ENCODE results near the gene CDK12. TPM values are rescaled to one million over a fixed set of nuclear protein-coding genes. Genes with fewer than 3 reads are reported as not detected.
"Not testable (repeated sequence)": the region's sequence is repeated elsewhere in the genome, so short reads cannot be mapped to it uniquely, and the experiment has no call there.

The CDK12 gene
- polyA plus RNA-seq, 1 of the 3 experiments (the other 2 are of a cell fraction): 11.6 TPM

DNA sequence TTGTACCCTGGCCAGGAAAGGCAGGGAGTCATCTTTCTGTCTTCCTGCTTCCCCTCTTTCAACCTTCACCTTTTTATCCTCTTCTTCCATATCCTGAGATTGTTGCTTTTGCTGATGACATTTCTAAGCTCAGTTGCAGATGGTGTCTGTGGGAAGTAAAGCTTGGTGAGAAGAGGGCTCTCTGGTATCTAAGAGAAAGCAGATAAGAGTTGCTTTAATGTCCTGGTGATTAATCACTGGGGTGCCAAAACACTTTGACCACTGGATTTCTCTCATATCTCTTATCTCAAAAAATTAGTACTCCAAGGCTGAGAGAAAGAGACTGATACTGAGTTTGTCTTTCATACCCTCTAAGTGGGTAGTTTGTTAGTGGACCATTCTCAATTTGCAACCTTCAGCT is 75.2 kb downstream of the CDK12 start:
- Histone ChIP-seq H2AFZ (ENCODE audit: low read depth) (no peak overlapping the region), H3K9ac (no peak overlapping the region), H3K9me3 (no peaks in the 10 kb centered on the region), H3K4me2 (no peak overlapping the region), H3K79me2 (ENCODE audit: insufficient read depth) (no peaks in the 10 kb centered on the region), H3K27me3 (ENCODE audit: insufficient read depth) (no peaks in the 10 kb centered on the region), H3K27ac (ENCODE audit: low read depth in 2 of 2, low read length in 1 of 2) (no peak overlapping the region), H3K4me1 (ENCODE audit: control insufficient read depth in 1 of 2, insufficient read depth in 2 of 2, low read depth in 1 of 2, low read length in 1 of 2) (no peaks in the 10 kb centered on the region), H3F3A (replicated peaks; ENCODE audit: insufficient read depth) (no peaks in the 10 kb centered on the region), H4K20me1 (ENCODE audit: insufficient read depth) (no peaks in the 10 kb centered on the region), H3K9me2 (no peaks in the 10 kb centered on the region), H3K36me3 (replicated peaks in 1 of 2; ENCODE audit: control insufficient read depth in 1 of 2, insufficient read depth in 2 of 2, low read length in 1 of 2) (peaks cover 21 to 26% of the 10 kb centered on the region in 2 experiments), H3K4me3 (ENCODE audit: low read depth in 2 of 2, low read length in 1 of 2) (no peak overlapping the region)
- DNase-seq: no peak
- TF ChIP-seq, protein P1, sequence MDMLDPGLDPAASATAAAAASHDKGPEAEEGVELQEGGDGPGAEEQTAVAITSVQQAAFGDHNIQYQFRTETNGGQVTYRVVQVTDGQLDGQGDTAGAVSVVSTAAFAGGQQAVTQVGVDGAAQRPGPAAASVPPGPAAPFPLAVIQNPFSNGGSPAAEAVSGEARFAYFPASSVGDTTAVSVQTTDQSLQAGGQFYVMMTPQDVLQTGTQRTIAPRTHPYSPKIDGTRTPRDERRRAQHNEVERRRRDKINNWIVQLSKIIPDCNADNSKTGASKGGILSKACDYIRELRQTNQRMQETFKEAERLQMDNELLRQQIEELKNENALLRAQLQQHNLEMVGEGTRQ (IDR thresholded peaks at IDR 0.05; ENCODE audit: borderline replicate concordance, low read depth, low read length): no peak
- TF ChIP-seq NRF1 (IDR thresholded peaks at IDR 0.05; ENCODE audit: low read depth, low read length) (no peak), TCF12 (IDR thresholded peaks at IDR 0.05) (no peak)
- ChIA-PET CTCF (interaction anchor here (1.0 to 3.8 kb wide), 6 partner anchors 12 to 132 kb away, joined by 3 to 28 read pairs (median 3); no protein-coding TSS in a partner anchor), POLR2A (interaction anchor here (0.5 to 1.1 kb wide), 2 partner anchors 13 to 284 kb away, joined by 3 to 7 read pairs; no protein-coding TSS in a partner anchor)

DNA sequence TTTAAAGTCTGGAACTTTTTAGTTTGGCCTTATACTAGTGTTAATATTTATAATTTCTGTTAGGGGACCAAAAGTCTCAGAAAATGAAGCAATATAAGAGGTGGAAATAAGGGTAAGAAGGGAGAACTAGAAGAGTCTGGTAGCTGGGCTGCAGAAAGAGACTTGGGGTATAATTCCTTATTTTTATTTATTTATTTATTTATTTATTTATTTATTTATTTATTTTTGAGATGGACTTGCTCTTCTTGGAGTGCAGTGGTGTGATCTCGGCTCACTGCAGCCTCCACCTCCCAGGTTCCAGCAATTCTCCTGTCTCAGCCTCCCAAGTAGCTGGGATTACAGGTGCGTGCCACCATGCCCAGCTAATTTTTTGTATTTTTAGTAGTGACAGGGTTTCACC is 76.1 kb downstream of the CDK12 start:
- H2AFZ ChIP-seq (ENCODE audit: low read depth); H3K27ac ChIP-seq (ENCODE audit: low read depth in 2 of 2, low read length in 1 of 2); H3K4me1 ChIP-seq (ENCODE audit: control insufficient read depth in 1 of 2, insufficient read depth in 2 of 2, low read depth in 1 of 2, low read length in 1 of 2); H3F3A ChIP-seq (replicated peaks; ENCODE audit: insufficient read depth); DNase-seq; H3K9ac ChIP-seq; H3K27me3 ChIP-seq (ENCODE audit: insufficient read depth); H3K9me3 ChIP-seq; H3K4me3 ChIP-seq (ENCODE audit: low read depth in 2 of 2, low read length in 1 of 2); H3K79me2 ChIP-seq (ENCODE audit: insufficient read depth); H3K9me2 ChIP-seq; H4K20me1 ChIP-seq (ENCODE audit: insufficient read depth); H3K4me2 ChIP-seq: not testable (repeated sequence)
- H3K36me3 ChIP-seq (replicated peaks in 1 of 2; ENCODE audit: control insufficient read depth in 1 of 2, insufficient read depth in 2 of 2, low read length in 1 of 2): peaks cover 14 to 19% of the 10 kb centered on the region in 2 experiments
- 98% methylated on average over 2 of the region's 2 CpGs for WGBS (ENCODE audit: low lambda C conversion rate)
- CTCF ChIA-PET: interaction anchor here (0.6 to 3.8 kb wide), 6 partner anchors 9 to 508 kb away, joined by 3 to 28 read pairs (median 3); no protein-coding TSS in a partner anchor
- POLR2A ChIA-PET: interaction anchor here (0.5 to 1.1 kb wide), 2 partner anchors 12 to 13 kb away, joined by 3 read pairs; no protein-coding TSS in a partner anchor

DNA sequence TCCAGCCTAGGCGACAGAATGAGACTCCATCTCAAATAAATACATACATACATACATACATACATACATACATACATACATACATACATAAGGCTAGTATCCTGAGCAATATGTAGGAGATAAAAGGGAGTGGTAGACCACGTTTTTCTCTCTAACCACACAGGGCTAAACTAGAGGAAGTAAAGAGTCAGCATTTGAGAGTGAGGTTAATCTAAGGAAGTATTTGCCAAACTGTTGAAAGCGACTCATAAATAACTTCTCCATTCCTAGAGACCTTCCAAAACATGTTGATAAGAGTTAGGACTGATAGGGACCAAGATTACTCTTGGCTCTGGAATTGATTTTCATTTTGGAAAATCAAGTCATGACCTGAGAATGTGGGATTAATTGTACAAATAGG is 77.6 kb downstream of the CDK12 start:
- Histone ChIP-seq H4K20me1 (ENCODE audit: insufficient read depth) (no peaks in the 10 kb centered on the region), H3K4me2 (no peak overlapping the region), H3K79me2 (ENCODE audit: insufficient read depth) (no peaks in the 10 kb centered on the region), H3K27me3 (ENCODE audit: insufficient read depth) (no peaks in the 10 kb centered on the region), H2AFZ (ENCODE audit: low read depth) (no peak overlapping the region), H3K4me3 (ENCODE audit: low read depth in 2 of 2, low read length in 1 of 2) (no peak overlapping the region), H3K4me1 (ENCODE audit: control insufficient read depth in 1 of 2, insufficient read depth in 2 of 2, low read depth in 1 of 2, low read length in 1 of 2) (no peaks in the 10 kb centered on the region), H3K9me2 (no peaks in the 10 kb centered on the region), H3K36me3 (replicated peaks in 1 of 2; ENCODE audit: control insufficient read depth in 1 of 2, insufficient read depth in 2 of 2, low read length in 1 of 2) (peaks cover 2 to 8% of the 10 kb centered on the region in 2 experiments), H3K9ac (no peak overlapping the region), H3F3A (replicated peaks; ENCODE audit: insufficient read depth) (no peaks in the 10 kb centered on the region), H3K27ac (ENCODE audit: low read depth in 2 of 2, low read length in 1 of 2) (no peak overlapping the region), H3K9me3 (no peaks in the 10 kb centered on the region)
- no peak for DNase-seq
- ChIA-PET POLR2A (no interaction called here), CTCF (interaction anchor here (1.0 to 3.4 kb wide), 6 partner anchors 10 to 85 kb away, joined by 4 to 14 read pairs (median 4); no protein-coding TSS in a partner anchor)
- WGBS (ENCODE audit: low lambda C conversion rate): 88% methylated on average over 3 of the region's 3 CpGs
- no peak for TF ChIP-seq RCOR1 (IDR thresholded peaks at IDR 0.05; ENCODE audit: low read length)
- TF ChIP-seq, protein P2, sequence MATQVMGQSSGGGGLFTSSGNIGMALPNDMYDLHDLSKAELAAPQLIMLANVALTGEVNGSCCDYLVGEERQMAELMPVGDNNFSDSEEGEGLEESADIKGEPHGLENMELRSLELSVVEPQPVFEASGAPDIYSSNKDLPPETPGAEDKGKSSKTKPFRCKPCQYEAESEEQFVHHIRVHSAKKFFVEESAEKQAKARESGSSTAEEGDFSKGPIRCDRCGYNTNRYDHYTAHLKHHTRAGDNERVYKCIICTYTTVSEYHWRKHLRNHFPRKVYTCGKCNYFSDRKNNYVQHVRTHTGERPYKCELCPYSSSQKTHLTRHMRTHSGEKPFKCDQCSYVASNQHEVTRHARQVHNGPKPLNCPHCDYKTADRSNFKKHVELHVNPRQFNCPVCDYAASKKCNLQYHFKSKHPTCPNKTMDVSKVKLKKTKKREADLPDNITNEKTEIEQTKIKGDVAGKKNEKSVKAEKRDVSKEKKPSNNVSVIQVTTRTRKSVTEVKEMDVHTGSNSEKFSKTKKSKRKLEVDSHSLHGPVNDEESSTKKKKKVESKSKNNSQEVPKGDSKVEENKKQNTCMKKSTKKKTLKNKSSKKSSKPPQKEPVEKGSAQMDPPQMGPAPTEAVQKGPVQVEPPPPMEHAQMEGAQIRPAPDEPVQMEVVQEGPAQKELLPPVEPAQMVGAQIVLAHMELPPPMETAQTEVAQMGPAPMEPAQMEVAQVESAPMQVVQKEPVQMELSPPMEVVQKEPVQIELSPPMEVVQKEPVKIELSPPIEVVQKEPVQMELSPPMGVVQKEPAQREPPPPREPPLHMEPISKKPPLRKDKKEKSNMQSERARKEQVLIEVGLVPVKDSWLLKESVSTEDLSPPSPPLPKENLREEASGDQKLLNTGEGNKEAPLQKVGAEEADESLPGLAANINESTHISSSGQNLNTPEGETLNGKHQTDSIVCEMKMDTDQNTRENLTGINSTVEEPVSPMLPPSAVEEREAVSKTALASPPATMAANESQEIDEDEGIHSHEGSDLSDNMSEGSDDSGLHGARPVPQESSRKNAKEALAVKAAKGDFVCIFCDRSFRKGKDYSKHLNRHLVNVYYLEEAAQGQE (IDR thresholded peaks at IDR 0.05; ENCODE audit: low read depth, low read length): no peak

Data from SK-N-SH (cell line).